Spleen (tissue), 7 donors: ENCODE measurements around the gene CFAP69.

ENCODE experiments used
- CTCF ChIP-seq, 11 experiments: fragments of 200-600 bp in 7 of 11; fragments of 450-650 bp in 4 of 11; sonication (generic) in 4 of 11; IDR thresholded peaks in 8 of 11; conservative IDR thresholded peaks in 3 of 11; 1 replicate in 7 of 11; 2 replicates in 4 of 11; pipeline versions ENCODE4 v1.4.0 to v1.8.0; 2016 to 2021; ENCODE audit warnings: antibody characterized with exemption in 11 of 11, inconsistent platforms in 4 of 11, mild to moderate bottlenecking in 1 of 11
- POLR2A ChIP-seq, 3 donors: fragments of 450-650 bp; IDR thresholded peaks; one replicate each; pipeline ENCODE4 v1.5.1; 2017; ENCODE audit warnings: antibody characterized with exemption in 3 of 3, mild to moderate bottlenecking in 1 of 3
- POLR2AphosphoS5 ChIP-seq, 3 donors: sonication (generic); formaldehyde crosslinking; IDR thresholded peaks; one replicate each; pipeline ENCODE4 v1.5.1; 2017; ENCODE audit warnings: antibody characterized with exemption in 3 of 3
- donor health status: DM: no; HTN: no; CAD: no; lungs with moderate emphysema.
- donor health status: DM: no; HTN: no; CAD: no.
- donor health status: DM: no; HTN: no; CAD: no.

GRCh38 chr7:90267263-90267858, 22.4 kb downstream of the CFAP69 start:
- TF ChIP-seq CTCF (IDR thresholded peaks at IDR 0.05 in 8 of 11, conservative IDR thresholded peaks at IDR 0.05 in 3 of 11) (no peak), POLR2A (IDR thresholded peaks at IDR 0.05) (no peak), POLR2AphosphoS5 (IDR thresholded peaks at IDR 0.05) (no peak)
